ENCODE results near the gene GJC2.

Gene GJC2

DNA sequence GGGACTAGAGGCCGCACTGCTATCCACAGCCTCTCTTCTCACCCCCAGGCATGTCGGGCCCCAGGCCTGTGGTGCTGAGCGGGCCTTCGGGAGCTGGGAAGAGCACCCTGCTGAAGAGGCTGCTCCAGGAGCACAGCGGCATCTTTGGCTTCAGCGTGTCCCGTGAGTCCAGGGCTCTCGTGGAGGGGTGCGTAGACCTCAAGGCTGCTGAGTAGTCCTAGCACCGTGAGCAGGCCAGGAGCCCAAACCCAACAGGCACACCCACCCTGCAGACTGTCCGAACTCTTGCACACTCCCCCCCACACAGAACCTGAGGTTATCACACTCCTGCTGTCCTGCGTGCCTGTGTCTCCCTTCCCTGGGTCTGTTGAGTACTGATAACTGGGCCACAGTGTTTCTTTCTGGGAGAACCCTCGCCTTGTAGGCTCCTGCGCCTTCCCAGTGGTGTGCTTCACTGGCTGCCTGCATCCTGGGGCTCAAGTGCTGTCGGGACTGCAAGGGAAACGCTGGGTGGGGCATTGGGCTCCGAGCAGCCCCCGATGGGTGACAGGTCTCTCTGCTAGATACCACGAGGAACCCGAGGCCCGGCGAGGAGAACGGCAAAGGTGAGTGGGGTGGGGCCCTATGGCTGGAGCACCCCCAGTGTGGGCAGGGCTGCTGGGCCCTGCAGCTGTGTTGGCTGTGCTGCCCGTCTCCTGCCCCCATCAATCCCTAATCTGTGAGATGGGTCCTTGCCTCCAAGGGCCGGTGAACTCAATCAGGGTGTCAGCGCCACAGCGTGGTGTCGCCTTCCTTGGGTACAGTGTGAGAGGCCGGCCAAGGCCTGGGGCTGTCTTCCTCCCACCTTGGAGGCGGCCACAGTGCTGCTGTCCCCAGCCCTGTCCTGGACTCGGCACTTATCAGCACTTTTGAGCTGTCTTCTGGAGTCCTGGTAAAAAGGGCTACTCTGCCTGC, 4.0 kb upstream of the GJC2 start:
- DNase-seq = peak; percentile 5
- TF ChIP-seq, protein P1, sequence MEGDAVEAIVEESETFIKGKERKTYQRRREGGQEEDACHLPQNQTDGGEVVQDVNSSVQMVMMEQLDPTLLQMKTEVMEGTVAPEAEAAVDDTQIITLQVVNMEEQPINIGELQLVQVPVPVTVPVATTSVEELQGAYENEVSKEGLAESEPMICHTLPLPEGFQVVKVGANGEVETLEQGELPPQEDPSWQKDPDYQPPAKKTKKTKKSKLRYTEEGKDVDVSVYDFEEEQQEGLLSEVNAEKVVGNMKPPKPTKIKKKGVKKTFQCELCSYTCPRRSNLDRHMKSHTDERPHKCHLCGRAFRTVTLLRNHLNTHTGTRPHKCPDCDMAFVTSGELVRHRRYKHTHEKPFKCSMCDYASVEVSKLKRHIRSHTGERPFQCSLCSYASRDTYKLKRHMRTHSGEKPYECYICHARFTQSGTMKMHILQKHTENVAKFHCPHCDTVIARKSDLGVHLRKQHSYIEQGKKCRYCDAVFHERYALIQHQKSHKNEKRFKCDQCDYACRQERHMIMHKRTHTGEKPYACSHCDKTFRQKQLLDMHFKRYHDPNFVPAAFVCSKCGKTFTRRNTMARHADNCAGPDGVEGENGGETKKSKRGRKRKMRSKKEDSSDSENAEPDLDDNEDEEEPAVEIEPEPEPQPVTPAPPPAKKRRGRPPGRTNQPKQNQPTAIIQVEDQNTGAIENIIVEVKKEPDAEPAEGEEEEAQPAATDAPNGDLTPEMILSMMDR (IDR thresholded peaks at IDR 0.05; ENCODE audit: low read depth, low read length) = no peak
- no peaks in the 10 kb centered on the region for H3K9me3 ChIP-seq
- peaks cover 6% of the 10 kb centered on the region for H3K36me3 ChIP-seq
- H3K4me3 ChIP-seq (ENCODE audit: low read depth, low read length) = no peak overlapping the region
- no peaks in the 10 kb centered on the region for H3K27me3 ChIP-seq
- peaks cover 24% of the 10 kb centered on the region for H3K4me1 ChIP-seq

- H3K36me3 ChIP-seq = peaks cover 6% of the 10 kb centered on the region
- no peaks in the 10 kb centered on the region for H3K27me3 ChIP-seq
- TF ChIP-seq, protein P1 (IDR thresholded peaks at IDR 0.05; ENCODE audit: low read depth, low read length) = no peak
- H3K4me3 ChIP-seq (ENCODE audit: low read depth, low read length) = no peak overlapping the region
- no peaks in the 10 kb centered on the region for H3K9me3 ChIP-seq
- DNase-seq = peak; percentile 4
- H3K4me1 ChIP-seq = peaks cover 27% of the 10 kb centered on the region
Measured at GRCh38 chr1:228146417-228147150, 3.1 kb upstream of the GJC2 start.

DNA sequence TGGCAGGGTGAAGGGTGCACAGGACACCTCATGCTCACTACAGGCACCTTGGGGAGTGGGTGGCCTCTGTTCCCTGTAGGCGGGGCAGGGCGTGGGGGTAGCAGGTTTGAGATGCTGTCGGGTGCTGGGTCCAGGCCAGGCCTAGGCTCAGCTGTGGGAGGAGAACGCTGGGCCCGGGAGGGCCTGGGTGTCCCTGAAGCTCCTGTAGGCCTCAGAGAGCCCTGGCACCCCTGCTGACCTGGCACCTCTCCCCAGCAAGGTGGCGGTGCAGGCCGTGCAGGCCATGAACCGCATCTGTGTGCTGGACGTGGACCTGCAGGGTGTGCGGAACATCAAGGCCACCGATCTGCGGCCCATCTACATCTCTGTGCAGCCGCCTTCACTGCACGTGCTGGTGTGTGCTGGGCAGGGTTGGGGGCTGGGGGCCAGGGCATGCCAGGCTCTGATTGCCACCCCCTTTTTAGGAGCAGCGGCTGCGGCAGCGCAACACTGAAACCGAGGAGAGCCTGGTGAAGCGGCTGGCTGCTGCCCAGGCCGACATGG, 2.5 kb upstream of the GJC2 start:
- Histone ChIP-seq H3K36me3 (peaks cover 3% of the 10 kb centered on the region), H3K4me3 (ENCODE audit: low read depth, low read length) (no peak overlapping the region), H3K9me3 (no peaks in the 10 kb centered on the region), H3K4me1 (peaks cover 22% of the 10 kb centered on the region), H3K27me3 (no peaks in the 10 kb centered on the region)
- peak; percentile 7 for DNase-seq
- TF ChIP-seq, protein P1 (IDR thresholded peaks at IDR 0.05; ENCODE audit: low read depth, low read length) = no peak

DNA sequence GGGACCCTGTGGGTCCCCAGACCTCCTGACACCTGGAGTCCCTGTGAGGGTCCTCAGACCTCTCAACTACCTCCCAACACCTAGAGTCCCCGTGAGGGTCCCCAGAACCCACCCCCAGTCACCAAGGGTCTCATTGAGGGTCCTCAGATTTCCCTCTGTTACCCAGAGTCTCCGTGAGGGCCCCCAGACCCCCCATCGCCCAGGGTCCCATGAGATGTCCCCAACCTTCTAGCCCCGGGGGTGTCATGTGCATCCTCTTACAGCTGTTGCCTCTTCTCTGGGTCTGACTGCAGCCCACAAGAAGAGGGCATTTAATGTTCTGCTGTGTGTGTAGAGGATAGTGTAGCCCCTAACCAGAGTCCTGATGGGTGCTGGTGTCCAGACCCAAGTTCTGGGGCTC, 2.0 kb upstream of the GJC2 start:
- Histone ChIP-seq H3K27me3 (no peaks in the 10 kb centered on the region), H3K9me3 (no peaks in the 10 kb centered on the region), H3K36me3 (peaks cover 3% of the 10 kb centered on the region), H3K4me3 (ENCODE audit: low read depth, low read length) (no peak overlapping the region), H3K4me1 (peaks cover 21% of the 10 kb centered on the region)
- TF ChIP-seq, protein P1 (IDR thresholded peaks at IDR 0.05; ENCODE audit: low read depth, low read length) = no peak
- no peak for DNase-seq

DNA sequence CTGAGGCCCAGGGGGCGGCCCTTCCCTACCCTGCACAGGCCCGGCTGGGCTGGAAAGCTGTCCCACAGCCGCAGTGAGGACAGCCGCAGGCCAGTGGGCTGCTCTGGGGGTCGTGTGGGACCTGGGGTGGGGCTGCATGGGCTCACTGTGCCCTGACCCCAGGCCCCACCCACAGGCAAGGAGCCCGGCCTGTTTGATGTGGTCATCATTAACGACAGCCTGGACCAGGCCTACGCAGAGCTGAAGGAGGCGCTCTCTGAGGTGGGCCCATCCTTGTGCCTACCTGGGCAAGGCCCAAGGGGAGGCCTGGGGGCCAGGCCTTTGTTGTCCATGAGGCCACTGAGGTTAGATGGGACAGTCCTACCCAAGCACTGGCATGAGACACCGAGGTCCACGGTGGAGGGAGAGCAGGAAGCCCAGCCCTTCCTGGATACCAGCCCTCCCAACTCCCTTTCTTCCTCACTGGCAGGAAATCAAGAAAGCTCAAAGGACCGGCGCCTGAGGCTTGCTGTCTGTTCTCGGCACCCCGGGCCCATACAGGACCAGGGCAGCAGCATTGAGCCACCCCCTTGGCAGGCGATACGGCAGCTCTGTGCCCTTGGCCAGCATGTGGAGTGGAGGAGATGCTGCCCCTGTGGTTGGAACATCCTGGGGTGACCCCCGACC, 1.4 kb upstream of the GJC2 start:
- H3K27me3 ChIP-seq = no peaks in the 10 kb centered on the region
- TF ChIP-seq, protein P1 (IDR thresholded peaks at IDR 0.05; ENCODE audit: low read depth, low read length) = no peak
- no peak overlapping the region for H3K4me3 ChIP-seq (ENCODE audit: low read depth, low read length)
- DNase-seq = peak; percentile 8
- peaks cover 3% of the 10 kb centered on the region for H3K36me3 ChIP-seq
- H3K4me1 ChIP-seq = peaks cover 21% of the 10 kb centered on the region
- H3K9me3 ChIP-seq = no peaks in the 10 kb centered on the region
